GM13976 (cell line): ENCODE results near the gene APBA2.

Experiments used
- DNase-seq: peaks from one replicate; pipeline ENCODE4 v3.0.0; 2012; ENCODE audit warnings: low spot score
- CTCF ChIP-seq: IDR thresholded peaks from 2 replicates; pipeline ENCODE4 v1.5.1; 2012; ENCODE audit warnings: borderline replicate concordance, mild to moderate bottlenecking; ENCODE audit not compliant: insufficient read depth; ENCODE audit errors: extremely low read depth, missing control alignments, control extremely low read depth
- in situ Hi-C: fragments of 300-500 bp; cut with MboI; formaldehyde crosslinking; loops from one replicate; pipeline ENCODE4 v1.12.0; 2022; ENCODE audit warnings: low sequenced_read_pairs, mixed read lengths, inconsistent platforms; ENCODE audit not compliant: unreplicated experiment

The APBA2 gene

DNA sequence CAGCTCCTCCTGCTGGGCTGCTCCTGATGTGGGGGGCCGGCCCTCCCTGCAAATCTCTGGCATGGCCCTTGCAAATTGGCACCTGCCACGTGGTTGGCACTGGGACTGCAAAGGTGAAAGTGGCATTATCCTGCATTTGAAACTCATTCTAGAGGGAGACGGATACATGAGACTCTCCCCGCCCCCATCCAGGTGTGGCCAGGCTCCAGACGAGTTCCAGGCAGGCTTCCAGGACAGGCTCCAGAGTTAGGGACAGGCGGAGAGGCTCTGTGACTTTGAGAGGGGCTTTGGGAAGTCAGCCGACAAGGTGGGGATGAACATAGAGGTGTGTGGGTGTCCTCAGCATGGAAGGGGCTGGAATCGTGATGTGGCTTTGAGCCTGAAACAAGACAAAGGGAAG is 178.5 kb downstream of the APBA2 start:
- no peak for DNase-seq
- in situ Hi-C loops: no loop called here
- no peak for TF ChIP-seq CTCF

DNA sequence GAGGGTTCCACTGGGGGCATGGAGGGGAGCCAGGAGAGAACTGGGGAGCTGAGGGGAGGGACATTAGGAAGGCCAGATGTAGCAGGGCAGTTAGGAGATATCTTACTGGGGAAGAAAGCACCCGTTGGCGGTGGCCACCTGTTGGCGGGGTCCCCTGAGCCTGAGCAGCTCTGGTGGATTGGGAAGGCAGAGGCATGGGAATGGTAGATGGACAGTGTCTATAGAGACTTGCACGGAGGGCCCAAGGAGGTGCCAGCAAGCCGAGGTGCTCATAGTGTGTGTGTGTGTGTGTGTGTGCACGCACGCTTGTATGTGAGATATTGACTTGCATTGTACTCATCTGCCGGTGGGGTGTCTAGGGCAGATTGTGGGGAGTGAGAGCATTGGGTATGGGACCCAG is 179.0 kb downstream of the APBA2 start:
- no peak for TF ChIP-seq CTCF
- DNase-seq: no peak
- in situ Hi-C loops: no loop called here

DNA sequence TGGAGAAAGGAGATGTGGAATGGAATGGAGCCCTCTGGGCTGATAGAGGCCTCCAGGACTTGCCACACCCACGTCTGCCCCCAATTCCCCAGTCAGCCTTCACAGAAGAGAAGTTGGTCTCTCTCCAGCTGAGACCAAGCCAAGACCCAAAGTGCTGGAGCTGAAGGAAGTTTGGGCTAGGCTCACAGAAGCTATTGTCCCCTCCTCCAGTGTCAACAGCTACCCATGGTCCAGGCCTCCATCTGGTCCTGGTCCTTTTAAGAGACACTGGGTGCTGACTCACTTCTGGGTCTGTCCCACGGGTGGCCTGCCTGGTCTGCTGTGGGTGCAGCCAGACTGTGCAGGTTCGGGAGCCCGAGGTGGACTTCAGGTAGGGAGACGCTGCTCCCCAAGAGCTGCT is 179.8 kb downstream of the APBA2 start:
- DNase-seq: no peak
- TF ChIP-seq CTCF: no peak
- in situ Hi-C loops: no loop called here

DNA sequence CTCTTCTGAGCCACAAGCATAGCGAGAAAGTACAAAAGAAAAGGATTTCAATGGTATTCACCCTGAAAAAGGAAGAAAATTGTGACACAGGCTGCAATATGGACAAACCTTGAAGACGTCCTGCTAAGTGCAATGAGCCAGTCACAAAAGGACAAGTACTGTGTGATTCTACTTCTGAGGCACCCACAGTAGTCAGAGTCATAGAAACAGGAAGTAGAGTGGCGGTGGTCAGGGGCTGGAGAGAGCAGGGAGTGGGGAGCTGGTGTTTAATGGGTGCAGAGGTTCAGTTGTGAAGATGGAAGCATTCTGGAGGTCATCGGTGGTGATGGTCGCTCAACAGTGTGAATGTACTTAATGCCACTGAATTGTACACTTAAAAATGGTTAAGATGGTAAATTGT is 180.5 kb downstream of the APBA2 start:
- in situ Hi-C loops: no loop called here
- TF ChIP-seq CTCF: no peak
- DNase-seq: no peak

DNA sequence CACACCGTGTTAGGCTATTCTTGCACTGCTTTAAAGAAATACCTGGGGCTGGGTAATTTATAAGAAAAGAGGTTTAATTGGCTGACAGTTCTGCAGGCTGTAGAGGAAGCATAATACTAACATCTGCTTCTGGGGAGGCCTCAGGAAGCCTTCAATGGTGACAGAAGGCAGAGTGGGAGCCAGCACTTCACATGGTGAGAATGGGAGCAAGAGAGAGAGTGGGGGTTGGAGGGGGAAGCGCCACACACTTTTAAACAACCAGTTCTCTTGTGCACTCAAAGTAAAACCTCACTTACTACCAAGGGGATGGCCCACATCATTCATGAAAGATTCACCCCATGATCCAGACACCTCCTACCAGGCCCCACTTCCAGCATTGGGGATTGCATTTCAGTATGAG is 181.1 kb downstream of the APBA2 start:
- in situ Hi-C loops: no loop called here
- no peak for DNase-seq
- TF ChIP-seq CTCF: no peak

DNA sequence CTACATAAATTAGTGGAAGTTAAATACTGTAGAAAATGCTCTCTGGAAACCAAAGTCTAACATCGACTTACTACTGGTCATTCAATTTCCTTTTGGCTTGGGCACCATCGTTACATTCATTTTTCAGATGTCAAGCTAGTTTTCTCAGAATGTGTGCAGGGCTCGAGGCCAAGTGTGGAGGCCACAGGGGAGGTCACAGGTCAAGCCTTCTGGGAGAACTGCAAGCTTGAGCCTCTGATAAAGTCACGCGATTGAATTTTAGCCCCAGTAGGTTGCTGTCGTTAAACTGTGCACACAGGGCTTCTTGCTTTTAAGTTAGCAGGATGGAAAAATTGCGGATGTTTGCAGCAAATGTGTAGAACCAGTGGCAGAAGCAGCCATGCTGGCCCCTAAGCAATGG is 182.2 kb downstream of the APBA2 start:
- DNase-seq: no peak
- no peak for TF ChIP-seq CTCF
- in situ Hi-C loops: no loop called here
